Posterior vena cava (tissue), 2 donors: ENCODE data around the gene MC4R. TPM values are rescaled to one million over a fixed set of nuclear protein-coding genes. Genes with fewer than 3 reads are reported as not detected.

Experiments used
- DNase-seq: peaks from one replicate; pipeline ENCODE4 v3.0.0-alpha.2; 2020; ENCODE audit warnings: low spot score
- intact Hi-C, 2 donors: fragments of 100-400 bp; cut with DNase I; formaldehyde crosslinking; loops; one replicate each; pipeline versions ENCODE4 v1.14.1 to v1.14.2; 2022 to 2023
- total RNA-seq, 2 donors: library from RNA; stranded (reverse); fragmentation: NEBNext Ultra II Directional; extraction: Animal tissue kit (Norgen Biotek cat#: 25700); gene quantifications; one replicate each; pipeline ENCODE4 v1.2.1, GENCODE V29; 2021
- donor health status: DM: yes; HTN: yes; CAD: no.
- donor health status: DM: yes; HTN: yes; CAD: no.

Gene MC4R
- total RNA-seq, 2 donors from 2014 or later, result not detected

DNA sequence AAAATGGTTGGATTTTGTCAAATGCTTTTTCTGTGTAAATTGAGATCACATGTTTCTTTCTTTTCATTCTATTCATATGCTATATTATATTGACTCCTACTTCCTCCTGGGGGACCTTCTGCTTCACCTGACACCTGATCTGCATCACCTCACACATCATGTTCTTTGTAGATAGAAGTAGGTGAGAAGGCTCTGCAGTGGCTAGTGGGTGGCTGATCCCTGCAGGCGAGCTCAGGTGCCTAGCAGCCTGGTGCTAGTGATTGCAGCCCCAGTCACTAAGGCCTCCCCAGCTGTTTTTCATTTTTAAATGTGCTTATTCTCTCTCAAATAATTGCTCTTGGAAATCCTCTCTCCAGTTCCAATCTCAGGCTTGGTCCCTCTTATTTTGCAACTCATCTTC, 33.6 kb downstream of the MC4R start:
- intact Hi-C loops, result no loop called here

DNA sequence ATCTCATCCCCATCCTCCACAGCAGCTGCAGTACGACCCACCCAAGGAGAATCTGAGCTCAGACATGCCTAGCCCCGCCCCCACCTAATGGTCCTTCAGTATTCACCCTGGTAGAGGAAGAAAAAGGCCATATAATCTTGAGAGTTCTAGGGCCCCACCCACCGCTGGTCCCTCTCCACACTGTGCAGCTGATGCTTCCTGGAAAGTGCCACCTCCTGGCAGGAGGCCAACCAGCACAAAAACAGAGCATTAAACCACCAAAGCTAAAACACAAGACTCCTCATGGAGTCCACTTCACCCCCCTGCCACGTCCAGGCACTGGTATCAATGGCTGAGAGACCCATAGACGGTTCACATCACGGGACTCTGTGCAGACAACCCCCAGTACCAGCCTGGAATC, 40.7 kb downstream of the MC4R start:
- DNase-seq, result no peak
- intact Hi-C loops, result no loop called here

More for the DNA sequence above, 33.6 kb downstream of the MC4R start:
- DNase-seq, result no peak

DNA sequence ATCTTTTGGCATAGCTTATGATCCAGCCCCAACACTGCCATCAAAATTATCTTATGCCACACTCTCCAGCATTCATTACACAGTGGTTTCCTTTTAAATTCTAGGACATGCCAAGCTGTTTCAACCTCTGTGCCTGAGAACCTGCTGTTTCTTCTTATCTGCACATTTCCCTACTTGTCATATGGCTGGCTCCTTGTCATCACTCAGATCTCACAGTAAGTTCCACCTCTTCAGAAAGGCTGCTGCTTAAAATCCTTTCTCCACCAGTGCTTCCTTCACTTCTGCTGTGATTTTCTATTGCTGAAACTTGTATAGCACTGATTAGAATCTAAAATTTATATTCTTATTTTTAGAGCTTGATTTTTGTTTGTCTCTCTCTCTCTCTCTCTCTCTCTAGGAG, 43.4 kb downstream of the MC4R start:
- DNase-seq, result no peak
- intact Hi-C loops, result no loop called here

DNA sequence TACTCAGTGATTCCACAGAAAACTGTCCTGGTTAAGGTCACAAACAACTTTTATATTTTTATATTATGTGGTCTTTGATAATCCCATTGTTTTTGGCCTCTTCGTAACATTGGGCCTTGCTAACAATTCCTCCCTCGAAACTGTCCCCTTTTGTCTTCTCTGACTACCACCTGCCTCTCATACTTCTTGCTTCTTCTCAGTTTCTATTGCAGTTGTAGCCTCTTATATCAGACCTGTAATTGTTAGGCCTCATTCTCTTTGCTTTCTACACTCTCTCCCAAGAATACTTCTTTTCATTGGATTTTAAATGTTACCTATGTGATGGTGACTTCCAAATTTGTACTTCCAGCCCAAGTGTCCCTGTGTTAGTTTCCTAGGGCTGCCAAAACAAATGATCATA, 44.7 kb downstream of the MC4R start:
- intact Hi-C loops, result no loop called here
- no peak for DNase-seq

DNA sequence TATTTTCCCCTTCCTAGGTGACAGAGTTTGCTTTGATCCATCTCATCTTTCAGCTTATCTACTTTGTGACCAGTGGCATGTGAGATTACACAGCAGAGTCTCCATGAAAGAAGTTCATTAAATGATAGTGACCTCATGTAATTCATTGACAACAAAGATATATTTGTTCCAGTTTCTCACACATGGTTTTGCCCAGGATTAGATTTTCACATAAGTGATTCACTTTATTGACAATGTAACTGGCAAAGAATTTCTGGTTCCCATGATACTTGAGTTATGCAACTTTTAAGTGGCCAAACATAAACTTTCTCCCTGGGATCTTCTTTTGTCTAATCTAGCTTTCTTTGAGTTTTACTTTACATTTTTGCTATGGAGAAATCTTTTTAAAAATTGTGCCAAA, 50.0 kb downstream of the MC4R start:
- intact Hi-C loops, result no loop called here

More for the DNA sequence above, 50.0 kb downstream of the MC4R start:
- no peak for DNase-seq
